Progenitor cell of endocrine pancreas (in vitro differentiated cells): ENCODE results near the gene CASP9. TPM values are rescaled to one million over a fixed set of nuclear protein-coding genes. Genes with fewer than 3 reads are reported as not detected.

Experiments used
- DNase-seq: peaks from one replicate; pipeline ENCODE4 v3.0.0; 2021; ENCODE audit warnings: low spot score; ENCODE audit not compliant: unreplicated experiment
- H3K27ac Mint-ChIP-seq: 2 replicates; pipeline ENCODE4 v1.8.0; 2021; ENCODE audit warnings: mild to moderate bottlenecking, moderate library complexity, mixed read lengths
- H3K27me3 Mint-ChIP-seq: 2 replicates; pipeline ENCODE4 v1.8.0; 2021; ENCODE audit warnings: mixed read lengths
- H3K36me3 Mint-ChIP-seq: 2 replicates; pipeline ENCODE4 v1.8.0; 2022; ENCODE audit warnings: mixed read lengths; ENCODE audit not compliant: insufficient read depth
- H3K4me1 Mint-ChIP-seq: 2 replicates; pipeline ENCODE4 v1.8.0; 2021; ENCODE audit warnings: low read depth, mixed read lengths
- H3K4me3 Mint-ChIP-seq: 2 replicates; pipeline ENCODE4 v1.8.0; 2021; ENCODE audit warnings: low read depth, mild to moderate bottlenecking, moderate library complexity, mixed read lengths
- H3K9me3 Mint-ChIP-seq: 2 replicates; pipeline ENCODE4 v1.8.0; 2021; ENCODE audit warnings: low read depth, mixed read lengths
- CTCF ChIP-seq: fragments of 200-600 bp; sonication (generic); IDR thresholded peaks from one replicate; pipeline ENCODE4 v1.5.0; 2021; ENCODE audit warnings: antibody characterized with exemption, mild to moderate bottlenecking; ENCODE audit not compliant: unreplicated experiment
- total RNA-seq: library from RNA; stranded (reverse); gene quantifications from 2 replicates; pipeline ENCODE4 v1.2.1, GENCODE V29; 2021

Gene CASP9
- total RNA-seq, 1 donor from 2014 or later: 25.2 TPM

- no peak for DNase-seq
- Mint-ChIP-seq H3K4me1 (no peaks in the 10 kb centered on the region), H3K4me3 (no peak overlapping the region), H3K27me3 (no peaks in the 10 kb centered on the region), H3K36me3 (peaks cover 25% of the 10 kb centered on the region), H3K9me3 (no peaks in the 10 kb centered on the region), H3K27ac (no peak overlapping the region)
- no peak for TF ChIP-seq CTCF
Measured at GRCh38 chr1:15546641-15547040, 22.6 kb upstream of the CASP9 start.

GRCh38 chr1:15543589-15544568 is 19.9 kb upstream of the CASP9 start:
- Mint-ChIP-seq H3K4me3 (no peak overlapping the region), H3K27me3 (no peaks in the 10 kb centered on the region), H3K36me3 (peaks cover 20% of the 10 kb centered on the region), H3K4me1 (no peaks in the 10 kb centered on the region), H3K27ac (no peak overlapping the region), H3K9me3 (no peaks in the 10 kb centered on the region)
- no peak for DNase-seq
- TF ChIP-seq CTCF: no peak

GRCh38 chr1:15543251-15543588 is 19.2 kb upstream of the CASP9 start:
- no peak for TF ChIP-seq CTCF
- Mint-ChIP-seq H3K27me3 (no peaks in the 10 kb centered on the region), H3K27ac (no peak overlapping the region), H3K4me3 (no peak overlapping the region), H3K9me3 (no peaks in the 10 kb centered on the region), H3K36me3 (peaks cover 22% of the 10 kb centered on the region), H3K4me1 (no peaks in the 10 kb centered on the region)
- no peak for DNase-seq

- peaks cover 18% of the 10 kb centered on the region for H3K36me3 Mint-ChIP-seq
- no peak overlapping the region for H3K4me3 Mint-ChIP-seq
- no peak overlapping the region for H3K27ac Mint-ChIP-seq
- no peak for DNase-seq
- no peaks in the 10 kb centered on the region for H3K4me1 Mint-ChIP-seq
- no peaks in the 10 kb centered on the region for H3K9me3 Mint-ChIP-seq
- TF ChIP-seq CTCF: no peak
- H3K27me3 Mint-ChIP-seq: no peaks in the 10 kb centered on the region
Measured at GRCh38 chr1:15542388-15543250, 18.6 kb upstream of the CASP9 start.

GRCh38 chr1:15541231-15541792 is 17.3 kb upstream of the CASP9 start:
- Mint-ChIP-seq H3K4me1 (no peaks in the 10 kb centered on the region), H3K4me3 (no peak overlapping the region), H3K36me3 (peaks cover 23% of the 10 kb centered on the region), H3K9me3 (no peaks in the 10 kb centered on the region), H3K27me3 (no peaks in the 10 kb centered on the region), H3K27ac (no peak overlapping the region)
- DNase-seq: no peak
- no peak for TF ChIP-seq CTCF
